ENCODE results near the gene VPREB1. TPM values are rescaled to one million over a fixed set of nuclear protein-coding genes. Genes with fewer than 3 reads are reported as not detected.

The VPREB1 gene
- total RNA-seq, 1 experiment from 2014 or later, result not detected

GRCh38 chr22:22214819-22215329 is 29.7 kb upstream of the VPREB1 start:
- ChIA-PET POLR2A (ENCODE audit: low non-redundant PET) (no interaction called here), CTCF (no interaction called here)
- TF ChIP-seq CTCF (conservative IDR thresholded peaks at IDR 0.05; ENCODE audit: low read depth, low read length) (no peak), EZH2 (IDR thresholded peaks at IDR 0.05; ENCODE audit: borderline replicate concordance, low read depth, low read length, poor library complexity, severe bottlenecking) (no peak)
- Histone ChIP-seq H3K27me3 (replicated peaks; ENCODE audit: insufficient read depth, low read depth, low read length, poor library complexity) (peaks cover 26% of the 10 kb centered on the region), H3K36me3 (ENCODE audit: insufficient read depth, low read length, poor library complexity, severe bottlenecking) (no peaks in the 10 kb centered on the region), H3K27ac (ENCODE audit: low read depth, low read length, poor library complexity, severe bottlenecking) (no peak overlapping the region), H3K4me1 (ENCODE audit: insufficient read depth, low read length, poor library complexity, severe bottlenecking) (no peaks in the 10 kb centered on the region), H3K4me3 (ENCODE audit: low read depth, low read length, poor library complexity, severe bottlenecking) (no peak overlapping the region), H3K9me3 (ENCODE audit: low read depth, low read length, poor library complexity, severe bottlenecking) (no peaks in the 10 kb centered on the region)
- BruUV-seq (replicated peaks), result no TSS peak
- intact Hi-C loops (cut with micrococcal nuclease; ENCODE audit: unreplicated experiment), result no loop called here
- DNase-seq (ENCODE audit: low spot score), result no peak

- intact Hi-C loops (cut with micrococcal nuclease; ENCODE audit: unreplicated experiment), result no loop called here
- no peaks in the 10 kb centered on the region for H3K36me3 ChIP-seq (ENCODE audit: insufficient read depth, low read length, poor library complexity, severe bottlenecking)
- no peak for TF ChIP-seq CTCF (conservative IDR thresholded peaks at IDR 0.05; ENCODE audit: low read depth, low read length)
- TF ChIP-seq EZH2 (IDR thresholded peaks at IDR 0.05; ENCODE audit: borderline replicate concordance, low read depth, low read length, poor library complexity, severe bottlenecking), result no peak
- DNase-seq (ENCODE audit: low spot score), result no peak
- H3K9me3 ChIP-seq (ENCODE audit: low read depth, low read length, poor library complexity, severe bottlenecking), result no peaks in the 10 kb centered on the region
- CTCF ChIA-PET, result no interaction called here
- BruUV-seq (replicated peaks), result no TSS peak
- H3K4me1 ChIP-seq (ENCODE audit: insufficient read depth, low read length, poor library complexity, severe bottlenecking), result no peaks in the 10 kb centered on the region
- no peak overlapping the region for H3K4me3 ChIP-seq (ENCODE audit: low read depth, low read length, poor library complexity, severe bottlenecking)
- POLR2A ChIA-PET (ENCODE audit: low non-redundant PET), result no interaction called here
- no peak overlapping the region for H3K27ac ChIP-seq (ENCODE audit: low read depth, low read length, poor library complexity, severe bottlenecking)
- H3K27me3 ChIP-seq (replicated peaks; ENCODE audit: insufficient read depth, low read depth, low read length, poor library complexity), result peaks cover 20% of the 10 kb centered on the region
Observed at GRCh38 chr22:22215659-22216449, 28.7 kb upstream of the VPREB1 start.

GRCh38 chr22:22216450-22216959 is 28.1 kb upstream of the VPREB1 start:
- POLR2A ChIA-PET (ENCODE audit: low non-redundant PET), result no interaction called here
- intact Hi-C loops (cut with micrococcal nuclease; ENCODE audit: unreplicated experiment), result no loop called here

More at GRCh38 chr22:22216450-22216959, 28.1 kb upstream of the VPREB1 start:
- Histone ChIP-seq H3K27me3 (replicated peaks; ENCODE audit: insufficient read depth, low read depth, low read length, poor library complexity) (peaks cover 20% of the 10 kb centered on the region), H3K4me3 (ENCODE audit: low read depth, low read length, poor library complexity, severe bottlenecking) (no peak overlapping the region), H3K9me3 (ENCODE audit: low read depth, low read length, poor library complexity, severe bottlenecking) (no peaks in the 10 kb centered on the region), H3K36me3 (ENCODE audit: insufficient read depth, low read length, poor library complexity, severe bottlenecking) (no peaks in the 10 kb centered on the region), H3K4me1 (ENCODE audit: insufficient read depth, low read length, poor library complexity, severe bottlenecking) (no peaks in the 10 kb centered on the region), H3K27ac (ENCODE audit: low read depth, low read length, poor library complexity, severe bottlenecking) (no peak overlapping the region)
- CTCF ChIA-PET, result no interaction called here
- BruUV-seq (replicated peaks), result no TSS peak
- TF ChIP-seq CTCF (conservative IDR thresholded peaks at IDR 0.05; ENCODE audit: low read depth, low read length), result no peak
- no peak for TF ChIP-seq EZH2 (IDR thresholded peaks at IDR 0.05; ENCODE audit: borderline replicate concordance, low read depth, low read length, poor library complexity, severe bottlenecking)
- DNase-seq (ENCODE audit: low spot score), result no peak
